ENCODE measurements around the gene COMMD7. TPM values are rescaled to one million over a fixed set of nuclear protein-coding genes. Genes with fewer than 3 reads are reported as not detected.
"Not testable (repeated sequence)": the region's sequence is repeated elsewhere in the genome, so short reads cannot be mapped to it uniquely, and the experiment has no call there.

Gene COMMD7
- total RNA-seq, 1 experiment from 2014 or later = 66.1 TPM

GRCh38 chr20:32767418-32768198 lies 24.3 kb upstream of the COMMD7 start:
- H2AFZ ChIP-seq (ENCODE audit: low read length) = no peak overlapping the region
- no peak for DNase-seq
- no CpG with 5 or more reads among the region's 9 CpGs for WGBS (ENCODE audit: extremely low coverage, insufficient read length, low lambda C conversion rate)
- H2BK12ac ChIP-seq (ENCODE audit: insufficient read length, low read depth, low read length) = no peak overlapping the region
- H2BK5ac ChIP-seq (ENCODE audit: insufficient read length, low read length) = no peak overlapping the region
- H3K23me2 ChIP-seq (ENCODE audit: insufficient read length, low read depth, low read length, poor library complexity, severe bottlenecking) = peaks cover 13% of the 10 kb centered on the region
- H3K14ac ChIP-seq (ENCODE audit: insufficient read depth, low read length) = no peak overlapping the region
- TF ChIP-seq CTCF (conservative IDR thresholded peaks at IDR 0.05) = no peak
- H4K20me1 ChIP-seq (ENCODE audit: control insufficient read depth, insufficient read depth, insufficient read length) = peaks cover 6% of the 10 kb centered on the region
- no peak overlapping the region for H2BK15ac ChIP-seq (ENCODE audit: low read depth, low read length)
- H3K27me3 ChIP-seq (ENCODE audit: insufficient read depth, low read length) = no peaks in the 10 kb centered on the region
- no peak overlapping the region for H4K91ac ChIP-seq (ENCODE audit: insufficient read length, low read depth, low read length)
- H3K79me1 ChIP-seq (ENCODE audit: insufficient read depth, low read depth, low read length, poor library complexity, severe bottlenecking) = no peaks in the 10 kb centered on the region
- no peak overlapping the region for H2BK120ac ChIP-seq (ENCODE audit: low read depth, low read length, poor library complexity, severe bottlenecking)
- H3K4me1 ChIP-seq (ENCODE audit: insufficient read depth, low read length) = peaks cover 6% of the 10 kb centered on the region; the same call in 1 of the 2 replicates
- H4K5ac ChIP-seq (ENCODE audit: insufficient read length, low read depth, low read length) = no peak overlapping the region
- H3K79me2 ChIP-seq (ENCODE audit: insufficient read depth, low read length) = peaks cover 94% of the 10 kb centered on the region
- H3T11ph ChIP-seq (ENCODE audit: low read length) = no peak overlapping the region
- H3K4me2 ChIP-seq (ENCODE audit: insufficient read depth, insufficient read length, low read length) = peak overlapping the region; percentile 29
- no peak overlapping the region for H2AK5ac ChIP-seq (ENCODE audit: insufficient read length, low read length)
- no peak overlapping the region for H3K23ac ChIP-seq (ENCODE audit: insufficient read length, low read depth, low read length)
- H3K56ac ChIP-seq (ENCODE audit: insufficient read length, low read depth, low read length) = no peak overlapping the region
- no peak overlapping the region for H3K18ac ChIP-seq (ENCODE audit: insufficient read length, low read depth, low read length)
- H2BK20ac ChIP-seq (ENCODE audit: low read depth, low read length, poor library complexity, severe bottlenecking) = no peak overlapping the region
- Mint-ChIP-seq H3K4me1 (peaks cover 55 to 69% of the 10 kb centered on the region in 2 experiments), H3K9me3 (no peaks in the 10 kb centered on the region; a peak in 1 of 5 replicates), H3K36me3 (ENCODE audit: insufficient read depth in 1 of 3, low read depth in 3 of 3) (peaks cover 52 to 94% (median 64%) of the 10 kb centered on the region in 3 experiments), H3K27me3 (ENCODE audit: low read depth) (0 out of 2 replicates have a peak, but pooled peaks cover 2% of the 10 kb centered on the region), H3K4me3 (peak overlapping the region; percentile 51 to 71), H3K27ac (peak overlapping the region; percentile 76 to 96 (median 87); a peak in 6 of 7 replicates)
- no peak overlapping the region for H3K4ac ChIP-seq (ENCODE audit: low read depth, low read length)
- no peak overlapping the region for H3K9ac ChIP-seq (ENCODE audit: extremely low read depth, insufficient read length, low read length)
- H3K27ac ChIP-seq (ENCODE audit: insufficient read length, low read depth, low read length) = no peak overlapping the region
- H3K9me3 ChIP-seq (ENCODE audit: control insufficient read depth, low read depth, low read length) = no peaks in the 10 kb centered on the region
- H4K8ac ChIP-seq (replicated peaks; ENCODE audit: insufficient read length, low read depth, low read length) = no peak overlapping the region

GRCh38 chr20:32765230-32765875 lies 22.1 kb upstream of the COMMD7 start:
- not testable (repeated sequence) for H2BK15ac ChIP-seq (ENCODE audit: low read depth, low read length); H2AFZ ChIP-seq (ENCODE audit: low read length); H4K20me1 ChIP-seq (ENCODE audit: control insufficient read depth, insufficient read depth, insufficient read length); H3K18ac ChIP-seq (ENCODE audit: insufficient read length, low read depth, low read length); H2BK20ac ChIP-seq (ENCODE audit: low read depth, low read length, poor library complexity, severe bottlenecking); H2BK12ac ChIP-seq (ENCODE audit: insufficient read length, low read depth, low read length); H3T11ph ChIP-seq (ENCODE audit: low read length); H3K9me3 ChIP-seq (ENCODE audit: control insufficient read depth, low read depth, low read length); H3K4me1 ChIP-seq (ENCODE audit: insufficient read depth, low read length); DNase-seq; H3K4ac ChIP-seq (ENCODE audit: low read depth, low read length); H4K5ac ChIP-seq (ENCODE audit: insufficient read length, low read depth, low read length); H3K56ac ChIP-seq (ENCODE audit: insufficient read length, low read depth, low read length); H3K27ac ChIP-seq (ENCODE audit: insufficient read length, low read depth, low read length); H2BK120ac ChIP-seq (ENCODE audit: low read depth, low read length, poor library complexity, severe bottlenecking); H3K14ac ChIP-seq (ENCODE audit: insufficient read depth, low read length); H2BK5ac ChIP-seq (ENCODE audit: insufficient read length, low read length); H4K8ac ChIP-seq (replicated peaks; ENCODE audit: insufficient read length, low read depth, low read length); H3K27me3 ChIP-seq (ENCODE audit: insufficient read depth, low read length); H3K27me3 Mint-ChIP-seq (ENCODE audit: low read depth); H2AK5ac ChIP-seq (ENCODE audit: insufficient read length, low read length); H3K23ac ChIP-seq (ENCODE audit: insufficient read length, low read depth, low read length); H4K91ac ChIP-seq (ENCODE audit: insufficient read length, low read depth, low read length); H3K79me1 ChIP-seq (ENCODE audit: insufficient read depth, low read depth, low read length, poor library complexity, severe bottlenecking); H3K9me3 Mint-ChIP-seq
- peaks cover 23% of the 10 kb centered on the region for H3K23me2 ChIP-seq (ENCODE audit: insufficient read length, low read depth, low read length, poor library complexity, severe bottlenecking)
- peak overlapping the region; percentile 90 to 99 (median 98); a peak in 5 of 7 replicates for H3K27ac Mint-ChIP-seq
- H3K79me2 ChIP-seq (ENCODE audit: insufficient read depth, low read length) = peaks cover 73% of the 10 kb centered on the region
- H3K4me1 Mint-ChIP-seq = peaks cover 51 to 62% of the 10 kb centered on the region in 2 experiments
- peak overlapping the region; percentile 6 for H3K9ac ChIP-seq (ENCODE audit: extremely low read depth, insufficient read length, low read length)
- H3K4me2 ChIP-seq (ENCODE audit: insufficient read depth, insufficient read length, low read length) = peak overlapping the region; percentile 79
- no CpG with 5 or more reads among the region's 17 CpGs for WGBS (ENCODE audit: extremely low coverage, insufficient read length, low lambda C conversion rate)
- H3K4me3 Mint-ChIP-seq = peak overlapping the region; percentile 99
- peaks cover 49 to 72% (median 57%) of the 10 kb centered on the region in 3 experiments for H3K36me3 Mint-ChIP-seq (ENCODE audit: insufficient read depth in 1 of 3, low read depth in 3 of 3)
